HFFc6 (cell line): ENCODE results near the gene OR51B5. TPM values are rescaled to one million over a fixed set of nuclear protein-coding genes. Genes with fewer than 3 reads are reported as not detected.
"Not testable (repeated sequence)": the region's sequence is repeated elsewhere in the genome, so short reads cannot be mapped to it uniquely, and the experiment has no call there.

ENCODE experiments used
- DNase-seq: peaks from one replicate; pipeline ENCODE4 v3.0.0-alpha.2; 2018
- H3K27ac Mint-ChIP-seq: 2 replicates; pipeline ENCODE4 v1.8.0; 2020; ENCODE audit warnings: mild to moderate bottlenecking, mixed read lengths
- H3K27me3 Mint-ChIP-seq: 2 replicates; pipeline ENCODE4 v1.8.0; 2021; ENCODE audit warnings: mild to moderate bottlenecking, moderate library complexity, mixed read lengths; ENCODE audit not compliant: insufficient read depth
- H3K36me3 Mint-ChIP-seq: 2 replicates; pipeline ENCODE4 v1.8.0; 2021; ENCODE audit warnings: low read depth, mixed read lengths
- H3K4me1 Mint-ChIP-seq: 2 replicates; pipeline ENCODE4 v1.8.0; 2020; ENCODE audit warnings: low read depth, mixed read lengths
- H3K4me3 Mint-ChIP-seq: 2 replicates; pipeline ENCODE4 v1.8.0; 2020; ENCODE audit warnings: mild to moderate bottlenecking, moderate library complexity, mixed read lengths
- H3K9me3 Mint-ChIP-seq: 2 replicates; pipeline ENCODE4 v1.8.0; 2020; ENCODE audit warnings: mild to moderate bottlenecking, mixed read lengths
- total RNA-seq, 6 experiments: library from RNA; stranded (reverse); fragmentation: NEBNext Ultra II Directional; extraction: Animal tissue kit (Norgen Biotek cat#: 25700); gene quantifications; 2 replicates in 1 of 6; 3 replicates in 5 of 6; pipeline ENCODE4 v1.2.3, GENCODE V29; 2021
- TF ChIP-seq, protein P1 (sequence below): fragments of 200-600 bp; sonication (generic); IDR thresholded peaks from 2 replicates; pipeline ENCODE4 v1.5.0; 2021; ENCODE audit warnings: antibody characterized with exemption, mild to moderate bottlenecking

Gene OR51B5
- total RNA-seq, 6 experiments from 2014 or later, result 0.30 to 0.53 (median 0.42) TPM; not detected in 2

- H3K9me3 Mint-ChIP-seq, result no peaks in the 10 kb centered on the region
- TF ChIP-seq, protein P1, sequence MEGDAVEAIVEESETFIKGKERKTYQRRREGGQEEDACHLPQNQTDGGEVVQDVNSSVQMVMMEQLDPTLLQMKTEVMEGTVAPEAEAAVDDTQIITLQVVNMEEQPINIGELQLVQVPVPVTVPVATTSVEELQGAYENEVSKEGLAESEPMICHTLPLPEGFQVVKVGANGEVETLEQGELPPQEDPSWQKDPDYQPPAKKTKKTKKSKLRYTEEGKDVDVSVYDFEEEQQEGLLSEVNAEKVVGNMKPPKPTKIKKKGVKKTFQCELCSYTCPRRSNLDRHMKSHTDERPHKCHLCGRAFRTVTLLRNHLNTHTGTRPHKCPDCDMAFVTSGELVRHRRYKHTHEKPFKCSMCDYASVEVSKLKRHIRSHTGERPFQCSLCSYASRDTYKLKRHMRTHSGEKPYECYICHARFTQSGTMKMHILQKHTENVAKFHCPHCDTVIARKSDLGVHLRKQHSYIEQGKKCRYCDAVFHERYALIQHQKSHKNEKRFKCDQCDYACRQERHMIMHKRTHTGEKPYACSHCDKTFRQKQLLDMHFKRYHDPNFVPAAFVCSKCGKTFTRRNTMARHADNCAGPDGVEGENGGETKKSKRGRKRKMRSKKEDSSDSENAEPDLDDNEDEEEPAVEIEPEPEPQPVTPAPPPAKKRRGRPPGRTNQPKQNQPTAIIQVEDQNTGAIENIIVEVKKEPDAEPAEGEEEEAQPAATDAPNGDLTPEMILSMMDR, result no peak
- H3K4me1 Mint-ChIP-seq, result peaks cover 65% of the 10 kb centered on the region
- no peak overlapping the region; the same call in 1 of the 2 replicates for H3K4me3 Mint-ChIP-seq
- no peak for DNase-seq
- H3K27me3 Mint-ChIP-seq, result no peaks in the 10 kb centered on the region
- no peak overlapping the region for H3K27ac Mint-ChIP-seq
- no peaks in the 10 kb centered on the region for H3K36me3 Mint-ChIP-seq
Measured at GRCh38 chr11:5348551-5349194, 5.3 kb upstream of the OR51B5 start.

DNA sequence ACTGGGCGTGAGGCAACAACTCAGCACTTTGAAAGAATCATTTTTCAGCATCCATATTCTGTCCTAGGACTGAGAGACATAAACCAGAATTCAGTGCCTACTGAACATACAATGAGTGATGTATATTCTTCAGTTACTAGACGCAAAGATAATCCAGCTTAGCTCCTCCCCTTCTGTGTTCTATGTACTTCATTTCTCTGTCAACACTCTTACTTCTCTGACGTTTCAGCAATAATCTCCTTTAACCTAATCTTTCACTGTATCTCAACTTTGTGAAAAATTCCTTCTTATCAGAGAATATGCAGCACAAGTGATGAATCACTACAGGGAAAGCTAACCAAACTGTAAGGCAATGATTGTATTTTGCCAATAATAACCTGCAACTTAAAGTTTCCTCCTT lies 2.5 kb upstream of the OR51B5 start:
- H3K9me3 Mint-ChIP-seq, result no peaks in the 10 kb centered on the region
- H3K27ac Mint-ChIP-seq, result peak overlapping the region; percentile 70
- peaks cover 81% of the 10 kb centered on the region for H3K4me1 Mint-ChIP-seq
- TF ChIP-seq, protein P1, result no peak
- peaks cover 4% of the 10 kb centered on the region; the same call in 1 of the 2 replicates for H3K36me3 Mint-ChIP-seq
- no peak for DNase-seq
- no peaks in the 10 kb centered on the region for H3K27me3 Mint-ChIP-seq
- H3K4me3 Mint-ChIP-seq, result peak overlapping the region; percentile 40

- no peak overlapping the region for H3K4me3 Mint-ChIP-seq
- H3K27ac Mint-ChIP-seq, result no peak overlapping the region; the same call in 1 of the 2 replicates
- H3K27me3 Mint-ChIP-seq, result no peaks in the 10 kb centered on the region
- TF ChIP-seq, protein P1, result no peak
- H3K4me1 Mint-ChIP-seq, result peaks cover 69% of the 10 kb centered on the region
- no peak for DNase-seq
- no peaks in the 10 kb centered on the region for H3K9me3 Mint-ChIP-seq
- peaks cover 4% of the 10 kb centered on the region; the same call in 1 of the 2 replicates for H3K36me3 Mint-ChIP-seq
Measured at GRCh38 chr11:5339771-5340322, 3.5 kb downstream of the OR51B5 start.

GRCh38 chr11:5337253-5337652 lies 6.1 kb downstream of the OR51B5 start:
- H3K36me3 Mint-ChIP-seq, H3K4me3 Mint-ChIP-seq, H3K27me3 Mint-ChIP-seq, DNase-seq, H3K9me3 Mint-ChIP-seq, H3K27ac Mint-ChIP-seq: not testable (repeated sequence)
- H3K4me1 Mint-ChIP-seq, result peaks cover 65% of the 10 kb centered on the region

DNA sequence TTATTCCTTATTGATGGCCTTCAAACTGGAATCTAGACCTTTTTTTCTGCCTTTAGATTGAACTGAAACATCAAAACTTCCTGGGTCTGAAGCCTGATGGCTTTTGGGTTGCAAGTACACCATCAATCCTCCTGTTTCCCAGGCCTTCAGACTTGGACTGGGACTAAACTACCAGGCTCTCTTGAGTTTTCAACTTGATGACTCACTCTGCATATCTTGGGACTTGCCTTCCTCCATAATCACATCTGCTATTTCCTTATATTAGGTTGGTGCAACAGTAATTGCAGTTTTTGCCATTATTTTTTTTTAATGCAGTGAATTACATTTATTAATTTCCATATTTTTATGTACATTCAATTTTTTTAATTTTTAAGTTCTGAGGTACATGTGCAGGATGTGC lies 7.0 kb downstream of the OR51B5 start:
- H3K27me3 Mint-ChIP-seq, result no peaks in the 10 kb centered on the region
- TF ChIP-seq, protein P1, result no peak
- peaks cover 68% of the 10 kb centered on the region for H3K4me1 Mint-ChIP-seq
- H3K27ac Mint-ChIP-seq, result no peak overlapping the region
- H3K36me3 Mint-ChIP-seq, result no peaks in the 10 kb centered on the region
- no peaks in the 10 kb centered on the region for H3K9me3 Mint-ChIP-seq
- peak; percentile 17 for DNase-seq
- H3K4me3 Mint-ChIP-seq, result no peak overlapping the region

- no peak for DNase-seq
- no peaks in the 10 kb centered on the region for H3K9me3 Mint-ChIP-seq
- H3K27me3 Mint-ChIP-seq, result no peaks in the 10 kb centered on the region
- H3K27ac Mint-ChIP-seq, result peak overlapping the region; percentile 3; the same call in 1 of the 2 replicates
- TF ChIP-seq, protein P1, result no peak
- no peak overlapping the region for H3K4me3 Mint-ChIP-seq
- H3K4me1 Mint-ChIP-seq, result peaks cover 68% of the 10 kb centered on the region
- H3K36me3 Mint-ChIP-seq, result no peaks in the 10 kb centered on the region
Measured at GRCh38 chr11:5335170-5335569, 8.2 kb downstream of the OR51B5 start.
